Activated CD8-positive, alpha-beta T cell treated with anti-CD3 and anti-CD28 coated beads, Interleukin-2, amount 10 ng/mL, durations not matched to agents 7 days and 5 days (primary cell): Measurements from ENCODE around the gene RGS6. TPM values are rescaled to one million over a fixed set of nuclear protein-coding genes. Genes with fewer than 3 reads are reported as not detected.

Experiments used
- ATAC-seq: fragments of 150-1000 bp; cut with Tn5 transposase; one replicate; pipeline ENCODE4 v1.10.0; 2021; ENCODE audit warnings: moderate library complexity
- CTCF ChIA-PET: fragments of 350-600 bp; sonication (Branson Sonifier 250); formaldehyde crosslinking; loops from one replicate; lab custom pipeline; 2021; ENCODE audit warnings: antibody characterized with exemption; lab: Charles Lee
- POLR2A ChIA-PET: fragments of 350-600 bp; sonication (Branson Sonifier 250); formaldehyde crosslinking; loops from one replicate; lab custom pipeline; 2021; ENCODE audit warnings: antibody characterized with exemption; lab: Charles Lee
- DNase-seq: peaks from one replicate; pipeline ENCODE4 v3.0.0-alpha.2; 2020
- H3K27ac Mint-ChIP-seq: one replicate; pipeline ENCODE4 v1.8.0; 2021; ENCODE audit warnings: mild to moderate bottlenecking, mixed read lengths
- H3K27me3 Mint-ChIP-seq: one replicate; pipeline ENCODE4 v1.8.0; 2021; ENCODE audit warnings: low read depth, mixed read lengths
- H3K36me3 Mint-ChIP-seq: one replicate; pipeline ENCODE4 v1.8.0; 2021; ENCODE audit warnings: low read depth, mixed read lengths
- H3K4me1 Mint-ChIP-seq: one replicate; pipeline ENCODE4 v1.8.0; 2021; ENCODE audit warnings: low read depth, mixed read lengths
- H3K4me3 Mint-ChIP-seq: one replicate; pipeline ENCODE4 v1.8.0; 2021; ENCODE audit warnings: mild to moderate bottlenecking, mixed read lengths
- H3K9me3 Mint-ChIP-seq: one replicate; pipeline ENCODE4 v1.8.0; 2022; ENCODE audit warnings: mixed read lengths; ENCODE audit not compliant: insufficient read depth
- total RNA-seq, 2 experiments: library from RNA; stranded (reverse); gene quantifications; one replicate each; pipeline ENCODE4 v1.2.3, GENCODE V29; 2021

RGS6 gene
- total RNA-seq, 2 experiments from 2014 or later: 0.16 to 0.47 TPM

DNA sequence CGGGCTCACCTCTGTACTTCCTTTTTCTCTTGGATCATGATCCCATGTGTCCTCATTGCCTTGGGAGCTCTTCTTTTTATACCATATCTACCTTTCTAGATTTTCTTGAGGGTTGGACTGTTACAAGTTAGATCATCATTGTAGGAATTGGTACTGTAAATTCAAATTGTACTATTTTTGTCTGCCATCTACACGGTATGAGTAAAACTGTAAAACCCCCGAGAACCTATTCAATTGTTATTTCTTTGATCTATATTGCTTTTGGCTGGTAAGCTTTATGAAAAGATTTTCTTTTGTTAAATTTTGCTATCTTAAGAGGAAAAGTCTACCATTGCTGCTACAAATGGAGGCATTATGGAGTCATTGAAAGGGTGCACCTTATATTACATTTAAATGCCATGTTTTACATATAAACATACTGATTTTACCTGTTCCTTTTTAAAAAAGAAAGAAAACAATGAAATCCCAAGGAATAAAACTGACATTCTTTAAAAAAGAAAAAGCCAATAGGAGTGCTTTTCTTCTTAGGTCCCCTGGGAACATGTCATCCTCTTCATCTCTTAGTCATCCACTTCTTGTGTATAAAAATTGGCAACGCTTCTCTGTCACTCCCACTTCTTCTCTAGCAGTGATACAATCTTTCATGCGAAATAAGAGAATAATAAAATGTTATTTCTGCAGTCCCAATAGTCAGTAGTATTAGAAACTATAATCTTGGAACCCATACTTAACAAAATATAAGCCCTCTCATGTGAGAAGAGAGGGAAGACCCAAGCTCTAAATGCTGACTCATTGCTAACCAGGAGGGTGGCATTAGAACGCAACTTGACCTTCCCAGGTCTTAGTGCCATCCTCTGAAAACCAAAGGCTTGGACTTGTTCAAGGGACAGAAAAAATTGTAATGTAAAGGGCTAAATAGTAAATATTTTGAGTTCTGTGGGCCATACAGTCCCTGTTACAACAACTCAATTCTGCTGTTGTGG, 20.4 kb downstream of the RGS6 start:
- ATAC-seq (no peak), DNase-seq (no peak)
- Mint-ChIP-seq H3K36me3 (no peaks in the 10 kb centered on the region), H3K27me3 (peaks cover 18% of the 10 kb centered on the region), H3K9me3 (no peaks in the 10 kb centered on the region), H3K4me3 (no peak overlapping the region), H3K4me1 (no peaks in the 10 kb centered on the region), H3K27ac (no peak overlapping the region)
- ChIA-PET CTCF (no interaction called here), POLR2A (no interaction called here)

DNA sequence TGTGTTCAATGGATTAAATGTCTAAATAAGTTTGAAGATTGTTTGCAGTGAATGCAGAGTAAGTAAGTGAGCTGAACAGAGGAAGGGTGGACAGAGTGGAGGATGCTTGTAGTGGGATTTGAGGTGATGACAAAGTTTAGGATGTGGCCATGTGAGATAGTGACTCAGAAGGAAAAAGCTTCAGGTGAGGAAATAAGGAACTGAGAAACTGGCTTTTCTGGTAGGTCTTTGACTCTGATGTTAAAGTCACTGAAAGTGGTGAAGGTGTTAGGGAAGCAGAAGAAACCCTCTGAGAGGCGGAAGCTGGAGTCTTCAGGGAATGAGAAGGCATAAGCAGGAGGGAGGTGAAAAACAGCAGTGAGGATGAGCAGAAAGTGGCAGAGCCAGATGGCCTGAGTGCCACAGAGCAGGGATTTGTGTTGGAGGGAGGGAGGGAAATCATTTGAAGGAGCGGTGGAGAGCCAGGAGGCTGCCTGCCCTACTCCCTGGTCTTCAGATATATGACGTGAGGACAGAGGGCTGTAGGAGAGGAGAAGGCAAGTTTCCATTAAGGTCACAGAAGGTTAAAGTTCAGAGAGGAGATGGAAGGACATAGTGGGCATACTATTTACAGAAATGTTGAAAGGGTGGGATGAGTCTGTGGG, 24.8 kb downstream of the RGS6 start:
- DNase-seq (no peak), ATAC-seq (no peak)
- H3K4me1 Mint-ChIP-seq: no peaks in the 10 kb centered on the region
- H3K9me3 Mint-ChIP-seq: no peaks in the 10 kb centered on the region
- H3K36me3 Mint-ChIP-seq: no peaks in the 10 kb centered on the region
- CTCF ChIA-PET: interaction anchor here (1.0 kb wide), 1 partner anchor 463 kb away, joined by 3 read pairs; no protein-coding TSS in a partner anchor
- POLR2A ChIA-PET: no interaction called here
- H3K27ac Mint-ChIP-seq: no peak overlapping the region
- peaks cover 12% of the 10 kb centered on the region for H3K27me3 Mint-ChIP-seq
- H3K4me3 Mint-ChIP-seq: no peak overlapping the region

DNA sequence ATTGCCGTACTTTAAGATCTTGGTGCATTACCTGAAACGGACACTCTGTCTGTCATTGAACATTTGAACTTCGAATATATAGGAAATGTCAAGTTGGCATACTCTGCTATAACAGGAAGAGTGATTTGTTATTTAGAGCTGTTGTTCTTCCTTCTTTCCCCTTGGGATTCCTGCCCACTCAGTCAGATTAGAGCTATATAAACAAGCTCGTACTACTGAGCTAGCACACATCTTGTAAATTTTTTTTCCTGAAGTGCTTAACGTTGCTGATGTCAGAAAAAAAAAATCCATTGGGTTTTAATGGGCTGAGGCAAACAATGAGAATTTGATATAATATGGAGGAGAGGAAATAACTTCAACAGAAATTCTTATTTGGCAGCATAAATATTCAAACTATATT, 26.8 kb downstream of the RGS6 start:
- H3K27me3 Mint-ChIP-seq: peaks cover 8% of the 10 kb centered on the region
- no peaks in the 10 kb centered on the region for H3K9me3 Mint-ChIP-seq
- H3K4me1 Mint-ChIP-seq: no peaks in the 10 kb centered on the region
- ChIA-PET CTCF (no interaction called here), POLR2A (no interaction called here)
- DNase-seq (no peak), ATAC-seq (no peak)
- no peak overlapping the region for H3K4me3 Mint-ChIP-seq
- H3K36me3 Mint-ChIP-seq: no peaks in the 10 kb centered on the region
- no peak overlapping the region for H3K27ac Mint-ChIP-seq

DNA sequence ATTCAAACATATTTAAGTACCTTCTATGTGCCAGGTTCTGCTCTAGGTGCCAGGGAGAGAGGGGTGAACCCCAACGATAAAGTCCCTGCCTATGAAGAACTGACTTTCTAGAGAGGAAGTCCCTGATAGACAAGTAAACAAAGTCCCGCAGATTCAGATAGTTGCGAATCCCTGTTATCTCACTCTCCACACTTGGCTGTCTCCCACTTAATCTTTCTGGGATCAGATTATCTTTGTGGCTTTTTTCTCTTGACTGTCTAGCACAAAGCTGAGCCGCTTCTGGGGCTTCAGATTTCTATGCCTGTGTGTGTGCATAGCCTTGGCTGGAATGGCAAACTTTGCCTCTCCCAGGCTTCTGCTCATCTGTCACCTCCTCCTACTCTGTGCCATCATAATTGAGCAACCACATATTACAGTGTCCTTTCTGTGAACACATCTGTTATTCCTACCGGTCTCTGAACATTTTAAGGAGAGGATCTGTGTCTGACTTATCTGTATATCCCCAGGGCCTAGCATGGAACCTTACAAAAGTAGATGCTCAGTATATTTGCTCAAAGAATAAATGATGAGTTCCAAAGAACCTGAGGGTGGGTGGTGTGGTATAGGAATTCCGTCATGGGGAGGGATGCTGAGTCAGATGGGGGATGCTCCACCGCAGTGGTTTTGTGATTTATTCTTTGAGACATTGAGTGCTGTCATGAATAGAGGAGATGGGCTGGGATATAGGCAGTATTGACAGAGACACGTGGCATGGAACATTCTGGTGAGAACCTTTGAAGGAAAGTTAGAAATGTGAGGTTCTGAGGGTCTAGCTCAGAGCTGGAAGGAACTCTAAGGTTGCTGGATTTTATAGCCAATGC, 28.5 kb downstream of the RGS6 start:
- no peak for ATAC-seq
- ChIA-PET POLR2A (no interaction called here), CTCF (interaction anchor here (1.1 kb wide), 1 partner anchor 28 kb away, joined by 3 read pairs; the partner anchor contains the start of gene RGS6)
- no peak overlapping the region for H3K4me3 Mint-ChIP-seq
- no peaks in the 10 kb centered on the region for H3K36me3 Mint-ChIP-seq
- H3K27me3 Mint-ChIP-seq: peaks cover 14% of the 10 kb centered on the region
- H3K4me1 Mint-ChIP-seq: no peaks in the 10 kb centered on the region
- no peaks in the 10 kb centered on the region for H3K9me3 Mint-ChIP-seq
- DNase-seq: no peak
- H3K27ac Mint-ChIP-seq: no peak overlapping the region

- Mint-ChIP-seq H3K4me1 (no peaks in the 10 kb centered on the region), H3K27ac (no peak overlapping the region), H3K36me3 (no peaks in the 10 kb centered on the region), H3K4me3 (no peak overlapping the region), H3K9me3 (no peaks in the 10 kb centered on the region), H3K27me3 (peaks cover 13% of the 10 kb centered on the region)
- ATAC-seq: no peak
- CTCF ChIA-PET: no interaction called here
- POLR2A ChIA-PET: no interaction called here
- no peak for DNase-seq
Observed at GRCh38 chr14:71961972-71962371, 29.7 kb downstream of the RGS6 start.

GRCh38 chr14:71964716-71965115, 32.5 kb downstream of the RGS6 start:
- ATAC-seq: no peak
- no peaks in the 10 kb centered on the region for H3K36me3 Mint-ChIP-seq
- peaks cover 12% of the 10 kb centered on the region for H3K27me3 Mint-ChIP-seq
- no peaks in the 10 kb centered on the region for H3K9me3 Mint-ChIP-seq
- H3K4me3 Mint-ChIP-seq: no peak overlapping the region
- CTCF ChIA-PET: no interaction called here
- no peak for DNase-seq
- no peak overlapping the region for H3K27ac Mint-ChIP-seq
- H3K4me1 Mint-ChIP-seq: no peaks in the 10 kb centered on the region
- POLR2A ChIA-PET: no interaction called here

- Mint-ChIP-seq H3K4me3 (no peak overlapping the region), H3K27me3 (peaks cover 8% of the 10 kb centered on the region), H3K27ac (no peak overlapping the region), H3K36me3 (no peaks in the 10 kb centered on the region), H3K9me3 (no peaks in the 10 kb centered on the region), H3K4me1 (no peaks in the 10 kb centered on the region)
- POLR2A ChIA-PET: no interaction called here
- ATAC-seq (no peak), DNase-seq (no peak)
- CTCF ChIA-PET: no interaction called here
Observed at GRCh38 chr14:71966528-71966927, 34.3 kb downstream of the RGS6 start.

GRCh38 chr14:71967704-71968103, 35.5 kb downstream of the RGS6 start:
- no peak overlapping the region for H3K27ac Mint-ChIP-seq
- no peak for ATAC-seq
- no peak overlapping the region for H3K4me3 Mint-ChIP-seq

GRCh38 chr14:71970272-71970671, 38.0 kb downstream of the RGS6 start:
- Mint-ChIP-seq H3K4me3 (no peak overlapping the region), H3K4me1 (no peaks in the 10 kb centered on the region), H3K27me3 (peaks cover 5% of the 10 kb centered on the region), H3K9me3 (no peaks in the 10 kb centered on the region), H3K36me3 (no peaks in the 10 kb centered on the region), H3K27ac (no peak overlapping the region)
- no peak for ATAC-seq
- no peak for DNase-seq
- CTCF ChIA-PET: no interaction called here
- POLR2A ChIA-PET: no interaction called here

More at GRCh38 chr14:71967704-71968103, 35.5 kb downstream of the RGS6 start:
- no peak for DNase-seq
- H3K9me3 Mint-ChIP-seq: no peaks in the 10 kb centered on the region
- peaks cover 8% of the 10 kb centered on the region for H3K27me3 Mint-ChIP-seq
- H3K4me1 Mint-ChIP-seq: no peaks in the 10 kb centered on the region
- H3K36me3 Mint-ChIP-seq: no peaks in the 10 kb centered on the region
- CTCF ChIA-PET: no interaction called here
- POLR2A ChIA-PET: no interaction called here

- no peak overlapping the region for H3K27ac Mint-ChIP-seq
- H3K4me3 Mint-ChIP-seq: no peak overlapping the region
- no peaks in the 10 kb centered on the region for H3K9me3 Mint-ChIP-seq
- H3K4me1 Mint-ChIP-seq: no peaks in the 10 kb centered on the region
- DNase-seq (no peak), ATAC-seq (no peak)
- ChIA-PET CTCF (no interaction called here), POLR2A (no interaction called here)
- H3K27me3 Mint-ChIP-seq: no peaks in the 10 kb centered on the region
- H3K36me3 Mint-ChIP-seq: no peaks in the 10 kb centered on the region
Observed at GRCh38 chr14:71985538-71986189, 53.4 kb downstream of the RGS6 start.

GRCh38 chr14:71988476-71988875, 56.2 kb downstream of the RGS6 start:
- ChIA-PET CTCF (no interaction called here), POLR2A (no interaction called here)
- Mint-ChIP-seq H3K27me3 (no peaks in the 10 kb centered on the region), H3K9me3 (no peaks in the 10 kb centered on the region), H3K4me3 (no peak overlapping the region), H3K4me1 (no peaks in the 10 kb centered on the region), H3K36me3 (no peaks in the 10 kb centered on the region), H3K27ac (no peak overlapping the region)
- DNase-seq: no peak
- no peak for ATAC-seq
